Erythroblast (primary cell): ENCODE measurements around the gene MS4A18.

Experiments
- GATA1 ChIP-seq: IDR thresholded peaks from 2 replicates; pipeline ENCODE4 v1.6.1; 2011; ENCODE audit warnings: low read depth, mild to moderate bottlenecking, control low read depth, low read length, moderate library complexity
- POLR2A ChIP-seq: IDR thresholded peaks from 2 replicates; pipeline ENCODE4 v1.6.1; 2011; ENCODE audit warnings: mild to moderate bottlenecking, low read length

DNA sequence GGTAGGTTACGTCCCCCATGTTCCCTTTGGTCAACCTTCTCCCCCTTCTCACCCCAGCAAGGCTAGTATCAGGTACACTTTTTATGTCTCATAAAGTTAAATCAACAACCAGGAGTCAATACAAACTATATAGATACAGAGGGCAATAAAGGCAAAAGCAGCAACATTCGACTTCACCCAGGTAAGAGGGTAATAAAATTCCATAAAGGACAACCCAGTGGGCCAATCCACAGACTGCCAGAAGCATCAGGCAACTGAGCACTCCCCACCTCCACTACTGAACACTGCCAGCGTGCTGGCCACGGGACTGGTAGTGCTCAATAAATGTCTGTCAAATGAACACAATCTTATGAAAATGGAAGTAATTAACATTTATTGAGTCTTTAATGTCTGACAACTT, 5.1 kb upstream of the MS4A18 start:
- no peak for TF ChIP-seq POLR2A
- no peak for TF ChIP-seq GATA1
